ENCODE data around the gene MKRN2. TPM values are rescaled to one million over a fixed set of nuclear protein-coding genes. Genes with fewer than 3 reads are reported as not detected.

Gene MKRN2
- total RNA-seq, 1 experiment from 2014 or later = 20.3 TPM

DNA sequence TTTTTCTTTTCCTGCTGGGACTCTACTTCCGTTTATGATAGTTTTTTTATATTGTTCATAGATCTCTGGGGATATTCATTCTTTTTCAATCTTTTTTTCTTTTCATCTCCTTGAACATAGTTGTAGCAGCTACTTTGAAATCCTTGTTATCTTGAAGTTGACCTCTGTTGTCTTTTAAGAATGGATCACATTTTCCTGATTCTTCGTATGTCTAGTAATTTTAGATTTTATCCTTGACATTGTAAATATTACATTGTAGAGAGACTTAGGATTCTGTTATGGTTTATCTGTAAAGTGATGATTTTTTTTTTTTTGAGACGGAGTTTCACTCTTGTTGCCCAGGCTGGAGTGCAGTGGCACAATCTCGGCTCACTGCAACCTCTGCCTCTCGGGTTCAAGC is 20.5 kb downstream of the MKRN2 start:
- intact Hi-C loops (cut with micrococcal nuclease; ENCODE audit: unreplicated experiment) = no loop called here
- DNase-seq = no peak
- Mint-ChIP-seq H3K27me3 (ENCODE audit: unreplicated experiment) (no peaks in the 10 kb centered on the region), H3K4me3 (ENCODE audit: low read depth, unreplicated experiment) (no peak overlapping the region), H3K4me1 (ENCODE audit: low read depth, unreplicated experiment) (peaks cover 8% of the 10 kb centered on the region), H3K36me3 (ENCODE audit: insufficient read depth, unreplicated experiment) (peaks cover 51% of the 10 kb centered on the region), H3K27ac (ENCODE audit: unreplicated experiment) (no peak overlapping the region), H3K9me3 (ENCODE audit: low read depth, unreplicated experiment) (no peaks in the 10 kb centered on the region)
- CTCF ChIA-PET = no interaction called here
- no TSS peak for BruUV-seq (replicated peaks)
- TF ChIP-seq, protein P1, sequence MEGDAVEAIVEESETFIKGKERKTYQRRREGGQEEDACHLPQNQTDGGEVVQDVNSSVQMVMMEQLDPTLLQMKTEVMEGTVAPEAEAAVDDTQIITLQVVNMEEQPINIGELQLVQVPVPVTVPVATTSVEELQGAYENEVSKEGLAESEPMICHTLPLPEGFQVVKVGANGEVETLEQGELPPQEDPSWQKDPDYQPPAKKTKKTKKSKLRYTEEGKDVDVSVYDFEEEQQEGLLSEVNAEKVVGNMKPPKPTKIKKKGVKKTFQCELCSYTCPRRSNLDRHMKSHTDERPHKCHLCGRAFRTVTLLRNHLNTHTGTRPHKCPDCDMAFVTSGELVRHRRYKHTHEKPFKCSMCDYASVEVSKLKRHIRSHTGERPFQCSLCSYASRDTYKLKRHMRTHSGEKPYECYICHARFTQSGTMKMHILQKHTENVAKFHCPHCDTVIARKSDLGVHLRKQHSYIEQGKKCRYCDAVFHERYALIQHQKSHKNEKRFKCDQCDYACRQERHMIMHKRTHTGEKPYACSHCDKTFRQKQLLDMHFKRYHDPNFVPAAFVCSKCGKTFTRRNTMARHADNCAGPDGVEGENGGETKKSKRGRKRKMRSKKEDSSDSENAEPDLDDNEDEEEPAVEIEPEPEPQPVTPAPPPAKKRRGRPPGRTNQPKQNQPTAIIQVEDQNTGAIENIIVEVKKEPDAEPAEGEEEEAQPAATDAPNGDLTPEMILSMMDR (IDR thresholded peaks at IDR 0.05; ENCODE audit: unreplicated experiment) = no peak

DNA sequence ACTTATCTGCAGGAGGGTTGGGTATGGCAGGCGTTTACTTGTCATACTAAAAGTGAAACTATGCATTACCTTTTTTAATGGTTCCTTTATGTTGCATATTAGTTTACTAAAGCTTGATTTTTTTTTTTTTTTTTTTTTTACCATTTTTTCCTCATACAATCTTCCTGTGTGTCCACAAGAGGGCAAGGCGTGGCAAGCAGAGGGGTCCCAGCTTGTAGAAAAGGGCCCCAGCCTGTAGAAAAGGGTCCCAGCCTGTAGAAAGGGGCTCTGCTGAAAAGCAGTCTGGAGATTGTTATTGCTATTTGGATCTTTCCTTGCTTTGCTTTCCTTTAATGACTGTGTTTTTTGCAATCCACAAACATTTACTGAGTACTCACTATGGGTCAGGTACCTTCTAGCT is 21.9 kb downstream of the MKRN2 start:
- H3K27ac Mint-ChIP-seq (ENCODE audit: unreplicated experiment) = no peak overlapping the region
- TF ChIP-seq, protein P1 (IDR thresholded peaks at IDR 0.05; ENCODE audit: unreplicated experiment) = no peak
- peaks cover 8% of the 10 kb centered on the region for H3K4me1 Mint-ChIP-seq (ENCODE audit: low read depth, unreplicated experiment)
- no TSS peak for BruUV-seq (replicated peaks)
- no peaks in the 10 kb centered on the region for H3K27me3 Mint-ChIP-seq (ENCODE audit: unreplicated experiment)
- DNase-seq = no peak
- intact Hi-C loops (cut with micrococcal nuclease; ENCODE audit: unreplicated experiment) = no loop called here
- H3K36me3 Mint-ChIP-seq (ENCODE audit: insufficient read depth, unreplicated experiment) = peaks cover 49% of the 10 kb centered on the region
- CTCF ChIA-PET = interaction anchor here (0.6 to 1.1 kb wide), 4 partner anchors 9 to 209 kb away, joined by 3 to 6 read pairs (median 4); no protein-coding TSS in a partner anchor
- H3K4me3 Mint-ChIP-seq (ENCODE audit: low read depth, unreplicated experiment) = no peak overlapping the region
- H3K9me3 Mint-ChIP-seq (ENCODE audit: low read depth, unreplicated experiment) = no peaks in the 10 kb centered on the region

GRCh38 chr3:12579456-12579855 is 22.6 kb downstream of the MKRN2 start:
- H3K27me3 Mint-ChIP-seq (ENCODE audit: unreplicated experiment) = no peaks in the 10 kb centered on the region
- H3K36me3 Mint-ChIP-seq (ENCODE audit: insufficient read depth, unreplicated experiment) = peaks cover 55% of the 10 kb centered on the region
- TF ChIP-seq, protein P1 (IDR thresholded peaks at IDR 0.05; ENCODE audit: unreplicated experiment) = no peak
- intact Hi-C loops (cut with micrococcal nuclease; ENCODE audit: unreplicated experiment) = no loop called here
- peaks cover 8% of the 10 kb centered on the region for H3K4me1 Mint-ChIP-seq (ENCODE audit: low read depth, unreplicated experiment)
- H3K4me3 Mint-ChIP-seq (ENCODE audit: low read depth, unreplicated experiment) = no peak overlapping the region
- no TSS peak for BruUV-seq (replicated peaks)
- DNase-seq = no peak
- CTCF ChIA-PET = interaction anchor here (1.1 kb wide), 1 partner anchor 8 kb away, joined by 6 read pairs; no protein-coding TSS in a partner anchor
- no peaks in the 10 kb centered on the region for H3K9me3 Mint-ChIP-seq (ENCODE audit: low read depth, unreplicated experiment)
- H3K27ac Mint-ChIP-seq (ENCODE audit: unreplicated experiment) = peak overlapping the region; percentile 45

- no peak for DNase-seq
- peak overlapping the region; percentile 45 for H3K27ac Mint-ChIP-seq (ENCODE audit: unreplicated experiment)
- H3K27me3 Mint-ChIP-seq (ENCODE audit: unreplicated experiment) = no peaks in the 10 kb centered on the region
- no peak overlapping the region for H3K4me3 Mint-ChIP-seq (ENCODE audit: low read depth, unreplicated experiment)
- CTCF ChIA-PET = no interaction called here
- BruUV-seq (replicated peaks) = no TSS peak
- TF ChIP-seq, protein P1 (IDR thresholded peaks at IDR 0.05; ENCODE audit: unreplicated experiment) = no peak
- intact Hi-C loops (cut with micrococcal nuclease; ENCODE audit: unreplicated experiment) = no loop called here
- H3K4me1 Mint-ChIP-seq (ENCODE audit: low read depth, unreplicated experiment) = peaks cover 8% of the 10 kb centered on the region
- peaks cover 57% of the 10 kb centered on the region for H3K36me3 Mint-ChIP-seq (ENCODE audit: insufficient read depth, unreplicated experiment)
- no peaks in the 10 kb centered on the region for H3K9me3 Mint-ChIP-seq (ENCODE audit: low read depth, unreplicated experiment)
Measured at GRCh38 chr3:12579905-12580304, 23.0 kb downstream of the MKRN2 start.

All from Calu3 (cell line).